GM21515 (cell line): ENCODE data around the gene NPR3.

Experiments used
- ATAC-seq: cut with Tn5 transposase; IDR thresholded peaks from one replicate; pipeline ENCODE4 v1.9.1; 2021; ENCODE audit not compliant: unreplicated experiment

The NPR3 gene, protein sequence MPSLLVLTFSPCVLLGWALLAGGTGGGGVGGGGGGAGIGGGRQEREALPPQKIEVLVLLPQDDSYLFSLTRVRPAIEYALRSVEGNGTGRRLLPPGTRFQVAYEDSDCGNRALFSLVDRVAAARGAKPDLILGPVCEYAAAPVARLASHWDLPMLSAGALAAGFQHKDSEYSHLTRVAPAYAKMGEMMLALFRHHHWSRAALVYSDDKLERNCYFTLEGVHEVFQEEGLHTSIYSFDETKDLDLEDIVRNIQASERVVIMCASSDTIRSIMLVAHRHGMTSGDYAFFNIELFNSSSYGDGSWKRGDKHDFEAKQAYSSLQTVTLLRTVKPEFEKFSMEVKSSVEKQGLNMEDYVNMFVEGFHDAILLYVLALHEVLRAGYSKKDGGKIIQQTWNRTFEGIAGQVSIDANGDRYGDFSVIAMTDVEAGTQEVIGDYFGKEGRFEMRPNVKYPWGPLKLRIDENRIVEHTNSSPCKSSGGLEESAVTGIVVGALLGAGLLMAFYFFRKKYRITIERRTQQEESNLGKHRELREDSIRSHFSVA

DNA sequence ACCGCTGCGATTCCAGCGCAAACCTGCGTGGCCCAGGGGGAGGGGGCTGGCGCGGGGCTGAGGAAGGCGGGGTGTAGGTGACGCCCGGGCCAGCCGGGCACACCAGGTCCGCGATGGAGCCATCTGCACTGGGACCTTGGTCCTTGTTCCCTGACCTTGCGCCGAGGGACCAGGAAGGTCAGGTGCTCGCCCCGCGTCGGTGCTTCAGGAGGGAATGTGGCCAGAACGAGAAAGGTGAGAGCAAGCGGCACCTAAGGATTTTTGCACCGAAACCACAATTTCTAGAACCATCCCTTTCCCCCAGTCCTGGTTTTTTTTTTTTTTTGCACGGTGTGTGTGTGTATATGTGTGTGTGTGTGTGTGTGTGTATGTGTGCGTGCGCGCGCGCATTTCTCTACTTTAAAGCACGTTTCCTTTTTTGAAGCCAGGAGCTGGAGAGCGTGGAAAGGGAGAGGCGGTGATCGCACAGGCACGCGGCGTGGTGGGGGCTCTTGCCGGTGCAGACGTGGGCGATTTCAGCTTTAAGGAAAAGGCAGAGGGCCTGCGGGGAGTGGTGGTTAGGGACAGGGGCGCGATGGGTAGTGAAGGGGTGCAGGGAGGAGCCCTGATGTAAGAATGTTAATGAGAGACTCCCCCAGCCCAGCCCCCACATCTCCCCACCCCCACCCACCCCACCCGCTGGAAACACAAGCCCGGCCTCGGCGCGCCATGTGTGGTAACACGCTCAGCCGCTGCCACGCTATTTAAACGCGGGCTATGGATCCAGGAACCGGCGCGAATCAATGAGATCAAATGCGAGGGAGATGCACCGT lies at the start of gene NPR3:
Gene NPR3, plus strand, starts transcription at position 772 of the 812 bp plus-strand sequence. CDS start 456 bp downstream, outside the sequence.
- ATAC-seq = no peak

DNA sequence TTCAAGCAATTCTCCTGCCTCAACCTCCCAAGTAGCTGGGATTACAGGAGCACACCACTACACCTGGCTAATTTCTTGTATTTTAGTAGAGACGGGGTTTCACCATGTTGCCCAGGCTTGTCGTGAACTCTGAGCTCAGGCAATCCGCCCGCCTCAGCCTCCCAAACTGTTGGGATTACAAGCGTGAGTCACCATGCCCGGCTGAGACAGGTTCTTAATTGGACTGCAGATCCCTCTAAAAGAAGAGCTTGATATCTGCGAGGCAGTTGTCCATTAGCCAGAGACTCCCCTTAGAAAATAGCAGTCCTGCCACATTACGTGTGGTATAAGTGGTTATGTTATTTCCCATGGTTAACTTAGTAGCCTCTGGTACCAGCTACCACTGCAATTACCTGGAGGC lies 46.6 kb upstream of the NPR3 start:
- ATAC-seq = no peak

DNA sequence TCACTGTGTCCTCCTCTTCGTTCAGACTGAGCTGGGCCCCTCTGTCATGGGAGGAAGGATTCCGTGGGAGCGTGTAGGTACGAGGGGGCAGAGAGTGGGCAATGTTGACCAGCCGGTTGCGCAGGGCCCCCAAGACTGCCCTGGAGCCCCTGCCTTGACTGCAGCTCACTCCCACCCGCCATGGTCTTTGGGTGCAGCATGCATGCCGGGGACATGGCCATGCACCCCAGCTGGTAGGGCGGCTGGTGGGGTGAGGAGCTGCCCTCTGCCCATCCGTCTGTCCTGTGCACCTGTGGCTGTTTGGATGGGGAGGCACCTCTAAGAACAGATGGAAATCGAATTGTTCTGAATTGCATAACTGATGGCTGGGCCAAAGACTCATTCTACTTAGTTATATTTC lies 42.6 kb upstream of the NPR3 start:
- no peak for ATAC-seq

DNA sequence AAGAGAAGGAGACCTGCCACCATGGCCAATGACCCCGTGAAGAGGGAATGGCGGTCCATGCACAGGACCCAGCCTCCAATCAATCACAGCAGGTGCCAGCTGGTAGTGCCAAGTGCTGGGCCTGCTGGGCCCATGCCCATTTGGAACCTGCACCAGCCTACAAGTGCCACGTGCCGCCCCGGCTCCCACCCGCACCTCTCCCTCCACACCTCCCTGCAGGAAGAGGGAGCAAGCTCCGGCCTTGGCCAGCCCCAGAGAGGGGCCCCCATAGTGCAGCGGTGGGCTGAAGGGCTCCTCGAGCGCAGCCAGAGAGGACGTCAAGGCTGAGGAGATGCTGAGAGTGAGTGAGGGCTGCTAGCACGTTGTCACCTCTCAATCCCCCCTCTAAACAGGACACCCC lies 37.8 kb upstream of the NPR3 start:
- ATAC-seq = no peak

DNA sequence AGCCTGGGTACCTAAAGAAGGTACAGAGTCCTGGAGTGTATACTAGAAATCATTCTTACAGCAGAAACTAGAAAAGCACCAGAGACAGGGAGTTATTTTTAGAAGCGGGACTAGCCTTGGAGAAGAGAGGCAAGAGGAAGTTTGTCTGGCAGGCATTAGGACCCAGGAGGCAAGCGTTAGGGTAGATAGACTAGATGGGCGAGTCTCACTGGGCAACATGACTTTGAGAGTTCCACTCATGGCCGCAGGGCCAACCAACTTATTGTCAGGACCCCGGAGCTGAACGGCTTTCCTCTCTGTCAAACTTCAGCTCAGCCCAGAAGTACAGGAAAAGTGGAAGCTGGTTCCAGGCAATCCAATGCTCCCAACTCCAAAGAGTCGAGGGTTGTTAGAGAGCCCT lies 34.1 kb upstream of the NPR3 start:
- ATAC-seq = no peak

GRCh38 chr5:32678472-32678871 lies 32.6 kb upstream of the NPR3 start:
- no peak for ATAC-seq

GRCh38 chr5:32679218-32679617 lies 31.9 kb upstream of the NPR3 start:
- ATAC-seq = no peak

- no peak for ATAC-seq
Measured at GRCh38 chr5:32680183-32680582, 30.9 kb upstream of the NPR3 start.

DNA sequence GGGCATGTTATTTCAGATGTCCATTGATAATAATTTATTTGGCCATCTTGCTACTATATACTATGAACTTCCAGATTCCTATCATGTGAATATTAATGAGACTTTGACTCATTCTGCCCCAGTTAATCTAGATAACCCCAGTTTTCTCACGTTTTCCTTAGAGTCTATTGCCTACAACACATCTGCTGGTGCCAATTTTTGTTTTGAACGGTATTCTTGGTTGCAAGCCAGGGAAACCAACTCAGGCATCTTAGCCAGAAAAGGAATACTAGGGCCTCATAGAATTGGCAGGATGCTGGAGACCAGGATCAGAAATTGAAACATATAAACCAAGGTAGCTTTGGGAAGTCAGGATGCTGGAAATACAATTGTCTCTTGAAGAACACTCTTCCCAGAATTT lies 28.0 kb upstream of the NPR3 start:
- ATAC-seq = no peak

- ATAC-seq = no peak
Measured at GRCh38 chr5:32684260-32684659, 26.9 kb upstream of the NPR3 start.

DNA sequence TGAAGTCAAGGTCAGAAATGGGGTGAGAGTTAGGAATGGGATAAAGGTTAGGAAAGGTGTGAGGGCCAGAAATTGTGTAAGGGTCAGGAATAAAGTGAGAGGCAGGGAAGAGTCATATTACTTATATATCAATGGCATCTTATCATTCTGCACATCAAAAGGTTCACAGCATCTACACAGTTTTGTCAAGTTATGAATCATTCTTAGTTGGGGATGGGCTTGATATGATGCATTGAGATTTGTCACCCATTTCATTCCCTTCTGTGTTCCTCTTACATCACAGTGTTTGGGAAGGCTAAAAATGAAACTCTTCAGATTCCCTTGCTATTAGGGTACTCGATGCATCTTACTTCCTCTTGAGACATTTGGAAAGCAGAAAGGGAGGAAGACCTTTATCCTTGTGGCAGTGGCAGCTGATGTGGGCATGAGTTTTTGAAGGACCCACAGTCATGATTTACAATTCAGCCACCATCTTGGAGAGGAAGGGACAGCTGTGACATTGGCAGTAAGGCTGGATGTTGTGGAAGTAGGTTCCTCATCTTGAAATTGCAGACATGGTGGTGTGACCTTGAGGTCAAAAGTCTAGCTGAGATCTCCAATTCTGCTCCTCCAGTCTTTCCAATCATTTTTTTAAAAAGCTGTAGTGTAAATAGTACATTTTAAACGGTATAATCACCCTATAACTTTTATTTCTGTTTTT lies 24.2 kb upstream of the NPR3 start:
- no peak for ATAC-seq

DNA sequence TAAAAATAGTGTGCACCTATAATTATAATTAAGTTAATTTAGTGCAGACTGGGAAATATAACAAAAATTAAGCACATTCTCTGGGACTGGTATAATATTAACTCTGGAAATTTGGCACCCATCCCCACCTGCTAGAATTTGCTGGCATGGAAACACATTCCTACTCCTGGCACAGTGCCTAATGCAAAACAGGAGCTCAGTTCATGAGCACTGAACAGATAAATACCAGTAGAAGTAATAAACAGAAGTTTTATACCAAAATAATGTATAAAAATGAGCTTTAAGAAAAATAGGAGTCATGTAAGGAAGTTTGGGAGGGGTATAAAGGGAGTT lies 23.7 kb upstream of the NPR3 start:
- no peak for ATAC-seq

DNA sequence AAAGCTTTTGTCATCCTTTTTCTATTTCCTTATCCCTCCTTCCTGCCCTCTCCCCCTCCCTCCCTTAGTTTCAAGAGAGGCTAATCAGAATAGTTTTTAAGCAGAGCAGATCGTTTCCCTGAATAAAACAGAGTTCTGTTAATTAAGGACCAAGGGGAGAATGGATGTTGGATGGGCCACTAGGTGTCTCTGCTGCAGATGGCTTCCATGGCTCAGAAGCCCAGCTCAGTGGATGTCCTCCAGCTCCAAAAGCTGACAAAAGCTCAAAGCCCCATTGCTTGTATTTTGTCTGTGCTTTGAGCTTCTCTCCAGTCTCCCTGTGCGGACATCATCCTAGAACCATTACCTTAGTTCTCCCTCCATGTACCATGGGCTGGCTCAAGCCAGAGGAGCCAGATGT lies 21.0 kb upstream of the NPR3 start:
- no peak for ATAC-seq

DNA sequence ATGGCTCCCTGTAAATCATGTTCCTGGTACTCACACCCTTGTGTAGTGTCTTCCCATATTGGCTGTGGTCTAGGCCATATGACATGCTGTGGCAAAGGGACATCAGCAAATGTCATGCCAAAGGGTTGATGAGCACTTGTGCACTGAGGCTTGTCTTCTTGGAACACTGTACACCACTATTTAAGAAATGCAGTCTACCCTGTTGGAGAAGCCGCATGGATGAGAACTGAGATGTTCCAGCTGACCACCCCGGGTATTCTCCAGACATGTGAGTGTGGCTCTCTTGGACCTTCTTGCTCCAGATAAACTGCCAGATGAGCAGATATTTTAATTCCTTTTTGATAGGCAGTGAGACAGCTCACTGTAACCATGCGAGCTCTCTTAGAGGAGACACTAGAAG lies 20.5 kb upstream of the NPR3 start:
- ATAC-seq = no peak

- no peak for ATAC-seq
Measured at GRCh38 chr5:32692036-32692746, 18.9 kb upstream of the NPR3 start.

DNA sequence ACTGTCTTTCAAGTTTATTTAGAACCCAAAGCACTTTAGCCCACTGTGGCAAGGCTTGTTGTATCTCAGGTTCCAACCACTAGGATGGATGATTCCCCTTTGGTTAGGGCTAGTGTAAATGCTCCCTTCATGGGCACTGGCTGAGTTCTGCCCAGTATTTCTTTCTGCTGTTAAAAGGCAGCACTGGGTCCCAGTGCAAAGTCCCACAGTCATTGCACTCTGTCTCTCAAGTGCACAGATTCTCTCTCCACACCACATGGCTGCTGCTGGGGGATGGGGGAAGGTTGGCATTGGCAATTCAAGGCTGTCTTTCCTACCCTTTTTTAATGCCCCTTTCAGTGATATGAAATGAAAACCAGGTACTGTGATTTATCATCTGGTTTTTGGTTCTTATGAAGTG lies 7.2 kb upstream of the NPR3 start:
- ATAC-seq = no peak

DNA sequence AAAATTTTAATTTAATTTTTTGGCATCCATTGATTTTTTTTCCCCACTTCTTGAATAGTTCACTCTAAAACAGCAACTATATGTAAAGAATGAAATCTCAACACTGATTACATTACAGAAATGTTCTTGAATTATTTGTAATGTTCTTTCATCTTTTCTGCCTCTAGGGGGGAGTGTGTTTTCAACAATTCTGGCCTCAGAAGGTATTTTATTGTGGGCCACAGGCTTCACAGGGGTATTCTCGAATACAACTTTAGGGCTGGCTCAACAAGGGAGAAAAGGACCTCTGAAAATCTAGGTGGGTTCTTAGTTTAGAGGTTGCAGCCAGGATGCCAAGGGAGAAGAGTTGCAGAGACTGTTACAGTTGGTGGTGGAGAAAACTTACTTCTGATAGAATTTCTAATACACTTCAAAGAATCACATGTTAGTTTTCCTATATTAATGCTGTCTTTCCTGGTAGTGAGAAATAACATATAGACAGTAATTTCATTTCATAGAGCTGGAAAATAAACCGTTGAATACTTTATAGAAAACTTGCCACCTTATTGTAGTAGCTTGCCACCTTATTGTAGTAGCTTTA lies 3.6 kb upstream of the NPR3 start:
- ATAC-seq = no peak

GRCh38 chr5:32708949-32709348 lies 2.2 kb upstream of the NPR3 start:
- ATAC-seq = no peak

GRCh38 chr5:32709750-32710549 lies 1.2 kb upstream of the NPR3 start:
- ATAC-seq = no peak

GRCh38 chr5:32711362-32711680 lies 200 bp downstream of the NPR3 start:
- no peak for ATAC-seq
